Fibroblast of lung (primary cell): Measurements from ENCODE around the gene GPHN. TPM values are rescaled to one million over a fixed set of nuclear protein-coding genes. Genes with fewer than 3 reads are reported as not detected.

ENCODE experiments used
- DNase-seq, 2 donors: peaks; one replicate each; pipeline versions ENCODE4 v3.0.0 to v3.0.0-alpha.2; 2010; ENCODE audit warnings: low read depth in 2 of 2
- H2AFZ ChIP-seq: 2 replicates; pipeline ENCODE4 v1.5.1; 2012; ENCODE audit warnings: low read length, control low read depth, inconsistent platforms
- H3K27ac ChIP-seq: 2 replicates; pipeline ENCODE4 v1.5.1; 2011; ENCODE audit warnings: low read length, control low read depth; ENCODE audit not compliant: insufficient read depth
- H3K27me3 ChIP-seq: 2 replicates; pipeline ENCODE4 v1.5.1; 2011; ENCODE audit warnings: mild to moderate bottlenecking, low read length; ENCODE audit not compliant: control insufficient read depth, insufficient read depth
- H3K36me3 ChIP-seq: 2 replicates; pipeline ENCODE4 v1.5.1; 2011; ENCODE audit warnings: low read length; ENCODE audit not compliant: control insufficient read depth, insufficient read depth
- H3K4me1 ChIP-seq: 2 replicates; pipeline ENCODE4 v1.5.1; 2011; ENCODE audit warnings: low read length; ENCODE audit not compliant: control insufficient read depth, insufficient read depth; ENCODE audit errors: extremely low read depth
- H3K4me2 ChIP-seq: 2 replicates; pipeline ENCODE4 v1.5.1; 2011; ENCODE audit warnings: low read length, control low read depth; ENCODE audit not compliant: insufficient read depth; ENCODE audit errors: extremely low read depth
- H3K4me3 ChIP-seq, 4 experiments: fragments of 200-600 bp in 1 of 4; sonication (generic) in 1 of 4; replicated peaks in 1 of 4; 2 replicates each; pipeline ENCODE4 v1.5.1; 2011 to 2016; ENCODE audit warnings: low read length in 4 of 4, low read depth in 3 of 4, mild to moderate bottlenecking in 3 of 4, control low read depth in 2 of 4, inconsistent platforms in 1 of 4, mixed read lengths in 1 of 4; ENCODE audit not compliant: insufficient read depth in 1 of 4; ENCODE audit errors: control extremely low read depth in 1 of 4
- H3K79me2 ChIP-seq: 2 replicates; pipeline ENCODE4 v1.5.1; 2012; ENCODE audit warnings: mild to moderate bottlenecking, low read length, inconsistent platforms; ENCODE audit not compliant: control insufficient read depth, insufficient read depth
- H3K9ac ChIP-seq: 2 replicates; pipeline ENCODE4 v1.5.1; 2011; ENCODE audit warnings: mild to moderate bottlenecking, low read length, control low read depth; ENCODE audit not compliant: insufficient read depth
- H3K9me3 ChIP-seq: 2 replicates; pipeline ENCODE4 v1.5.1; 2012; ENCODE audit warnings: low read depth, low read length; ENCODE audit not compliant: control insufficient read depth, insufficient read depth
- H4K20me1 ChIP-seq: 2 replicates; pipeline ENCODE4 v1.5.1; 2011; ENCODE audit warnings: low read length; ENCODE audit not compliant: control insufficient read depth, insufficient read depth; ENCODE audit errors: extremely low read depth
- EZH2 ChIP-seq: IDR thresholded peaks from 2 replicates; pipeline ENCODE4 v1.5.1; 2012; ENCODE audit warnings: low read length, control low read depth, mild to moderate bottlenecking; ENCODE audit errors: missing control alignments
- polyA plus RNA-seq, 2 donors: library from polyadenylated mRNA; depleted of rRNA in 1 of 2; stranded (reverse) in 1 of 2; unstranded in 1 of 2; fragments of >200 nt; gene quantifications; 2 replicates each; pipeline ENCODE4 v1.2.1, GENCODE V29; 2011 to 2012; ENCODE audit warnings: missing spikeins in 1 of 2
- total RNA-seq: library from RNA; depleted of rRNA; stranded (reverse); fragments of >200 nt; gene quantifications from 2 replicates; pipeline ENCODE4 v1.2.1, GENCODE V29; 2014
- TF ChIP-seq, protein P1 (sequence below), 2 donors: IDR thresholded peaks in 1 of 2; conservative IDR thresholded peaks in 1 of 2; 1 replicate in 1 of 2; 2 replicates in 1 of 2; pipeline ENCODE4 v1.5.1; 2011 to 2012; ENCODE audit warnings: low read length in 2 of 2, control low read depth in 1 of 2, inconsistent platforms in 1 of 2, low read depth in 1 of 2, mild to moderate bottlenecking in 1 of 2

GPHN gene
- total and polyA plus RNA-seq, 2 donors (not counting 1 experiment from before 2014, with no cell fraction given): 8.3 to 13.9 TPM

DNA sequence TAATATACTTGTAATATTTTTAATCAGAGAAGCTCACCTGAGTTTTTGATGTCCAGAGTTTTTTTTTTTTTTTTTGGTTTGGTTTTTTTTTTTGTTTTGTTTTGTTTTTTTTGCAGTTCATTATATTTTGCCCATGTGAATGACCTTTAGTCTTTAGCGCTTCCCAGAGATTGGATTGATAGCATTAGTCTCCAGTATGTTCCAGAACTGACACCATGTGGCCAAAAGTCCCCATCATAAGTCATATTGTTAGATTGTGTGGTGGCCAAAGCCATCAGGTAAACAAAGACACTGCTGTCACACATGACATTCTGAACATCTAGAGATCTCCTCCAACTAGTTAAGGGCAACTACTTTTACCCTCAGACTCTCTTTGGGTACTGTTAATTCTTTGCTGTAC, 408.5 kb downstream of the GPHN start:
- H3K4me1 ChIP-seq: no peaks in the 10 kb centered on the region
- H3K9me3 ChIP-seq: no peaks in the 10 kb centered on the region
- H3K4me3 ChIP-seq: no peak overlapping the region
- H3K9ac ChIP-seq: no peak overlapping the region
- H3K27me3 ChIP-seq: no peaks in the 10 kb centered on the region
- H3K79me2 ChIP-seq: no peaks in the 10 kb centered on the region
- H3K4me2 ChIP-seq: no peak overlapping the region
- no peak for DNase-seq
- TF ChIP-seq, protein P1, sequence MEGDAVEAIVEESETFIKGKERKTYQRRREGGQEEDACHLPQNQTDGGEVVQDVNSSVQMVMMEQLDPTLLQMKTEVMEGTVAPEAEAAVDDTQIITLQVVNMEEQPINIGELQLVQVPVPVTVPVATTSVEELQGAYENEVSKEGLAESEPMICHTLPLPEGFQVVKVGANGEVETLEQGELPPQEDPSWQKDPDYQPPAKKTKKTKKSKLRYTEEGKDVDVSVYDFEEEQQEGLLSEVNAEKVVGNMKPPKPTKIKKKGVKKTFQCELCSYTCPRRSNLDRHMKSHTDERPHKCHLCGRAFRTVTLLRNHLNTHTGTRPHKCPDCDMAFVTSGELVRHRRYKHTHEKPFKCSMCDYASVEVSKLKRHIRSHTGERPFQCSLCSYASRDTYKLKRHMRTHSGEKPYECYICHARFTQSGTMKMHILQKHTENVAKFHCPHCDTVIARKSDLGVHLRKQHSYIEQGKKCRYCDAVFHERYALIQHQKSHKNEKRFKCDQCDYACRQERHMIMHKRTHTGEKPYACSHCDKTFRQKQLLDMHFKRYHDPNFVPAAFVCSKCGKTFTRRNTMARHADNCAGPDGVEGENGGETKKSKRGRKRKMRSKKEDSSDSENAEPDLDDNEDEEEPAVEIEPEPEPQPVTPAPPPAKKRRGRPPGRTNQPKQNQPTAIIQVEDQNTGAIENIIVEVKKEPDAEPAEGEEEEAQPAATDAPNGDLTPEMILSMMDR (conservative IDR thresholded peaks at IDR 0.05 in 1 of 2, IDR thresholded peaks at IDR 0.05 in 1 of 2; ENCODE audit: low read depth in 1 of 2, low read length in 2 of 2): no peak
- no peak for TF ChIP-seq EZH2
- no peaks in the 10 kb centered on the region for H4K20me1 ChIP-seq
- no peak overlapping the region for H3K27ac ChIP-seq
- no peaks in the 10 kb centered on the region for H3K36me3 ChIP-seq
- no peak overlapping the region for H2AFZ ChIP-seq

DNA sequence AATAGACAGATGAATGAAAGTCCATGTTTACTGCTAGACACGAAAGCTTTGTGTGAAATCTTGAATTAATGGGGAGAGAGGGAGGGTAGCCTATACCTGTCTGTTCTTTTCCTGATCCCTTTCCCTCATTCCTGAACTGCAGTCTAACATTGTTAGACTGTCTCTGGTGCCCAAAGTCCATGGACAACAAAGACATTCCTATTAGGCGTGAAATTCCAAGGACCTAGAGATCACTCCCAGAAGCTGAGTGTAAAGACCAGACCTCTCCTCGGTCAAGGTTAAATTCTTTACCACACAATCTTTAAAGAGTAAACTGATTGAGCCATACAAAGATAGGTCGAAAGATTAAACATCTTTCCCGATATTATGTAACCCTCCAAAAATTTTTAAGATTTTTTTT, 410.6 kb downstream of the GPHN start:
- Histone ChIP-seq H3K27ac (no peak overlapping the region), H3K9me3 (no peaks in the 10 kb centered on the region), H3K36me3 (no peaks in the 10 kb centered on the region), H3K4me3 (no peak overlapping the region), H3K9ac (no peak overlapping the region), H3K4me2 (no peak overlapping the region), H4K20me1 (no peaks in the 10 kb centered on the region), H3K4me1 (no peaks in the 10 kb centered on the region), H3K27me3 (no peaks in the 10 kb centered on the region), H3K79me2 (no peaks in the 10 kb centered on the region), H2AFZ (no peak overlapping the region)
- no peak for DNase-seq
- TF ChIP-seq, protein P1 (conservative IDR thresholded peaks at IDR 0.05 in 1 of 2, IDR thresholded peaks at IDR 0.05 in 1 of 2; ENCODE audit: low read depth in 1 of 2, low read length in 2 of 2): no peak
- TF ChIP-seq EZH2: no peak

- Histone ChIP-seq H3K4me2 (no peak overlapping the region), H3K36me3 (no peaks in the 10 kb centered on the region), H3K79me2 (no peaks in the 10 kb centered on the region), H3K27me3 (no peaks in the 10 kb centered on the region), H3K4me3 (no peak overlapping the region), H3K9ac (no peak overlapping the region), H3K4me1 (no peaks in the 10 kb centered on the region), H3K27ac (no peak overlapping the region), H2AFZ (no peak overlapping the region), H3K9me3 (no peaks in the 10 kb centered on the region), H4K20me1 (no peaks in the 10 kb centered on the region)
- no peak for TF ChIP-seq EZH2
- TF ChIP-seq, protein P1 (conservative IDR thresholded peaks at IDR 0.05 in 1 of 2, IDR thresholded peaks at IDR 0.05 in 1 of 2; ENCODE audit: low read depth in 1 of 2, low read length in 2 of 2): no peak
- DNase-seq: no peak
Observed at GRCh38 chr14:66920196-66920595, 412.2 kb downstream of the GPHN start.
